ENCODE data around the gene ERI3.

GRCh38 chr1:44326024-44326701, 28.9 kb downstream of the ERI3 start:
- TF ChIP-seq EZH2 (IDR thresholded peaks at IDR 0.05; ENCODE audit: borderline replicate concordance, control insufficient read depth, low read depth, low read length) (no peak), NR2C2 (IDR thresholded peaks at IDR 0.05; ENCODE audit: borderline replicate concordance, control insufficient read depth, insufficient read length, low read depth) (no peak), CTCF (IDR thresholded peaks at IDR 0.05 in 2 of 3, conservative IDR thresholded peaks at IDR 0.05 in 1 of 3; ENCODE audit: control insufficient read depth in 2 of 3, extremely low read depth in 1 of 3, insufficient read depth in 1 of 3, low read depth in 3 of 3, low read length in 3 of 3) (no peak), NRF1 (conservative IDR thresholded peaks at IDR 0.05; ENCODE audit: low read depth, low read length) (no peak), TAF1 (IDR thresholded peaks at IDR 0.05; ENCODE audit: borderline replicate concordance, low read depth, low read length) (no peak), RBBP5 (conservative IDR thresholded peaks at IDR 0.05) (no peak), ZNF207 (IDR thresholded peaks at IDR 0.05; ENCODE audit: borderline replicate concordance) (no peak), ESRRA (IDR thresholded peaks at IDR 0.05; ENCODE audit: low read length) (no peak), ATF3 (IDR thresholded peaks at IDR 0.05; ENCODE audit: borderline replicate concordance, extremely low read depth, low read depth, low read length) (no peak), CEBPB (IDR thresholded peaks at IDR 0.05; ENCODE audit: borderline replicate concordance in 1 of 2, low read depth in 2 of 2, low read length in 2 of 2) (no peak)
- TF ChIP-seq, protein P1, sequence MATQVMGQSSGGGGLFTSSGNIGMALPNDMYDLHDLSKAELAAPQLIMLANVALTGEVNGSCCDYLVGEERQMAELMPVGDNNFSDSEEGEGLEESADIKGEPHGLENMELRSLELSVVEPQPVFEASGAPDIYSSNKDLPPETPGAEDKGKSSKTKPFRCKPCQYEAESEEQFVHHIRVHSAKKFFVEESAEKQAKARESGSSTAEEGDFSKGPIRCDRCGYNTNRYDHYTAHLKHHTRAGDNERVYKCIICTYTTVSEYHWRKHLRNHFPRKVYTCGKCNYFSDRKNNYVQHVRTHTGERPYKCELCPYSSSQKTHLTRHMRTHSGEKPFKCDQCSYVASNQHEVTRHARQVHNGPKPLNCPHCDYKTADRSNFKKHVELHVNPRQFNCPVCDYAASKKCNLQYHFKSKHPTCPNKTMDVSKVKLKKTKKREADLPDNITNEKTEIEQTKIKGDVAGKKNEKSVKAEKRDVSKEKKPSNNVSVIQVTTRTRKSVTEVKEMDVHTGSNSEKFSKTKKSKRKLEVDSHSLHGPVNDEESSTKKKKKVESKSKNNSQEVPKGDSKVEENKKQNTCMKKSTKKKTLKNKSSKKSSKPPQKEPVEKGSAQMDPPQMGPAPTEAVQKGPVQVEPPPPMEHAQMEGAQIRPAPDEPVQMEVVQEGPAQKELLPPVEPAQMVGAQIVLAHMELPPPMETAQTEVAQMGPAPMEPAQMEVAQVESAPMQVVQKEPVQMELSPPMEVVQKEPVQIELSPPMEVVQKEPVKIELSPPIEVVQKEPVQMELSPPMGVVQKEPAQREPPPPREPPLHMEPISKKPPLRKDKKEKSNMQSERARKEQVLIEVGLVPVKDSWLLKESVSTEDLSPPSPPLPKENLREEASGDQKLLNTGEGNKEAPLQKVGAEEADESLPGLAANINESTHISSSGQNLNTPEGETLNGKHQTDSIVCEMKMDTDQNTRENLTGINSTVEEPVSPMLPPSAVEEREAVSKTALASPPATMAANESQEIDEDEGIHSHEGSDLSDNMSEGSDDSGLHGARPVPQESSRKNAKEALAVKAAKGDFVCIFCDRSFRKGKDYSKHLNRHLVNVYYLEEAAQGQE (IDR thresholded peaks at IDR 0.05; ENCODE audit: low read depth, low read length), result no peak

All from GM12878 (cell line).